T-helper 2 cell treated with Interferon-gamma antibody and Interleukin-4, amounts not matched to agents 5 μg/mL and 100 μg/mL, for 36 hours (primary cell): ENCODE data around the gene PHACTR2.
A peak's percentile ranks its signal among the peaks of the same experiment; 100 is the strongest.
"Not testable (repeated sequence)": the region's sequence is repeated elsewhere in the genome, so short reads cannot be mapped to it uniquely, and the experiment has no call there.

Experiments
- DNase-seq: peaks from one replicate; pipeline ENCODE4 v3.0.0; 2021; ENCODE audit warnings: low spot score
- H3K27ac Mint-ChIP-seq: one replicate; pipeline ENCODE4 v1.8.0; 2021; ENCODE audit warnings: mild to moderate bottlenecking, mixed read lengths
- H3K27me3 Mint-ChIP-seq: one replicate; pipeline ENCODE4 v1.8.0; 2021; ENCODE audit warnings: low read depth, mixed read lengths
- H3K36me3 Mint-ChIP-seq: one replicate; pipeline ENCODE4 v1.8.0; 2021; ENCODE audit warnings: low read depth, mixed read lengths
- H3K4me1 Mint-ChIP-seq: one replicate; pipeline ENCODE4 v1.8.0; 2021; ENCODE audit warnings: low read depth, mixed read lengths
- H3K4me3 Mint-ChIP-seq: one replicate; pipeline ENCODE4 v1.8.0; 2022; ENCODE audit warnings: mild to moderate bottlenecking, moderate library complexity, mixed read lengths
- H3K9me3 Mint-ChIP-seq: one replicate; pipeline ENCODE4 v1.8.0; 2021; ENCODE audit warnings: mixed read lengths

Gene PHACTR2

GRCh38 chr6:143821359-143821758 lies 143.6 kb downstream of the PHACTR2 start:
- Mint-ChIP-seq H3K27ac (no peak overlapping the region), H3K4me3 (no peak overlapping the region), H3K36me3 (peaks cover 2% of the 10 kb centered on the region), H3K9me3 (no peaks in the 10 kb centered on the region), H3K27me3 (no peaks in the 10 kb centered on the region), H3K4me1 (no peaks in the 10 kb centered on the region)
- DNase-seq: no peak

- DNase-seq: no peak
- H3K4me1 Mint-ChIP-seq: no peaks in the 10 kb centered on the region
- no peak overlapping the region for H3K4me3 Mint-ChIP-seq
- no peak overlapping the region for H3K27ac Mint-ChIP-seq
- H3K36me3 Mint-ChIP-seq: peaks cover 2% of the 10 kb centered on the region
- H3K27me3 Mint-ChIP-seq: no peaks in the 10 kb centered on the region
- no peaks in the 10 kb centered on the region for H3K9me3 Mint-ChIP-seq
Observed at GRCh38 chr6:143822584-143823024, 144.8 kb downstream of the PHACTR2 start.

- no peaks in the 10 kb centered on the region for H3K4me1 Mint-ChIP-seq
- no peak overlapping the region for H3K4me3 Mint-ChIP-seq
- no peaks in the 10 kb centered on the region for H3K9me3 Mint-ChIP-seq
- no peak for DNase-seq
- peaks cover 2% of the 10 kb centered on the region for H3K36me3 Mint-ChIP-seq
- no peak overlapping the region for H3K27ac Mint-ChIP-seq
- no peaks in the 10 kb centered on the region for H3K27me3 Mint-ChIP-seq
Observed at GRCh38 chr6:143823548-143823947, 145.8 kb downstream of the PHACTR2 start.

GRCh38 chr6:143828572-143828971 lies 150.8 kb downstream of the PHACTR2 start:
- Mint-ChIP-seq H3K27ac (no peak overlapping the region), H3K4me1 (no peaks in the 10 kb centered on the region), H3K9me3 (no peaks in the 10 kb centered on the region), H3K36me3 (peaks cover 2% of the 10 kb centered on the region), H3K4me3 (no peak overlapping the region), H3K27me3 (no peaks in the 10 kb centered on the region)
- DNase-seq: no peak

- Mint-ChIP-seq H3K36me3 (no peaks in the 10 kb centered on the region), H3K27me3 (no peaks in the 10 kb centered on the region), H3K9me3 (no peaks in the 10 kb centered on the region), H3K27ac (no peak overlapping the region), H3K4me3 (no peak overlapping the region), H3K4me1 (no peaks in the 10 kb centered on the region)
- DNase-seq: no peak
Observed at GRCh38 chr6:143836150-143836549, 158.4 kb downstream of the PHACTR2 start.

- H3K36me3 Mint-ChIP-seq: no peaks in the 10 kb centered on the region
- no peaks in the 10 kb centered on the region for H3K27me3 Mint-ChIP-seq
- H3K9me3 Mint-ChIP-seq: no peaks in the 10 kb centered on the region
- H3K4me1 Mint-ChIP-seq: peaks cover 4% of the 10 kb centered on the region
- no peak overlapping the region for H3K27ac Mint-ChIP-seq
- no peak overlapping the region for H3K4me3 Mint-ChIP-seq
- no peak for DNase-seq
Observed at GRCh38 chr6:143838395-143838794, 160.6 kb downstream of the PHACTR2 start.

GRCh38 chr6:143839196-143839595 lies 161.4 kb downstream of the PHACTR2 start:
- H3K4me3 Mint-ChIP-seq: no peak overlapping the region
- no peak overlapping the region for H3K27ac Mint-ChIP-seq
- H3K27me3 Mint-ChIP-seq: no peaks in the 10 kb centered on the region
- DNase-seq: no peak
- peaks cover 9% of the 10 kb centered on the region for H3K4me1 Mint-ChIP-seq
- H3K36me3 Mint-ChIP-seq: peaks cover 6% of the 10 kb centered on the region
- no peaks in the 10 kb centered on the region for H3K9me3 Mint-ChIP-seq

GRCh38 chr6:143840595-143841265 lies 163.0 kb downstream of the PHACTR2 start:
- H3K36me3 Mint-ChIP-seq: peaks cover 14% of the 10 kb centered on the region
- no peak overlapping the region for H3K4me3 Mint-ChIP-seq

GRCh38 chr6:143842461-143842901 lies 164.7 kb downstream of the PHACTR2 start:
- Mint-ChIP-seq H3K4me3 (peak overlapping the region; percentile 92), H3K27me3 (no peaks in the 10 kb centered on the region), H3K27ac (peak overlapping the region; percentile 96), H3K4me1 (peaks cover 17% of the 10 kb centered on the region), H3K9me3 (no peaks in the 10 kb centered on the region), H3K36me3 (peaks cover 28% of the 10 kb centered on the region)
- DNase-seq: no peak

More at GRCh38 chr6:143840595-143841265, 163.0 kb downstream of the PHACTR2 start:
- H3K27me3 Mint-ChIP-seq: no peaks in the 10 kb centered on the region
- H3K4me1 Mint-ChIP-seq: peaks cover 13% of the 10 kb centered on the region
- no peak for DNase-seq
- H3K9me3 Mint-ChIP-seq: no peaks in the 10 kb centered on the region
- no peak overlapping the region for H3K27ac Mint-ChIP-seq

- no peaks in the 10 kb centered on the region for H3K9me3 Mint-ChIP-seq
- H3K27ac Mint-ChIP-seq: peak within 1 kb of the TSS; percentile 96
- H3K4me1 Mint-ChIP-seq: peaks cover 17% of the 10 kb centered on the region
- peaks cover 32% of the 10 kb centered on the region for H3K36me3 Mint-ChIP-seq
- no peaks in the 10 kb centered on the region for H3K27me3 Mint-ChIP-seq
- peak; percentile 91 for DNase-seq
- H3K4me3 Mint-ChIP-seq: peak within 1 kb of the TSS; percentile 92
Observed at GRCh38 chr6:143842902-143843676, 165.3 kb downstream of the PHACTR2 start, which contains the start of gene LTV1. TSS of gene LTV1 (plus strand) at chr6:143843338. CDS start at chr6:143843478, 140 bp downstream.

GRCh38 chr6:143843677-143843999 lies 165.9 kb downstream of the PHACTR2 start:
- peaks cover 37% of the 10 kb centered on the region for H3K36me3 Mint-ChIP-seq
- no peaks in the 10 kb centered on the region for H3K27me3 Mint-ChIP-seq
- DNase-seq: no peak
- no peaks in the 10 kb centered on the region for H3K9me3 Mint-ChIP-seq
- H3K4me1 Mint-ChIP-seq: peaks cover 17% of the 10 kb centered on the region
- peak overlapping the region; percentile 92 for H3K4me3 Mint-ChIP-seq
- H3K27ac Mint-ChIP-seq: peak overlapping the region; percentile 96

GRCh38 chr6:143844006-143844405 lies 166.2 kb downstream of the PHACTR2 start:
- H3K27ac Mint-ChIP-seq: peak overlapping the region; percentile 96
- H3K36me3 Mint-ChIP-seq: peaks cover 40% of the 10 kb centered on the region
- peak; percentile 11 for DNase-seq
- H3K4me1 Mint-ChIP-seq: peaks cover 18% of the 10 kb centered on the region
- no peaks in the 10 kb centered on the region for H3K27me3 Mint-ChIP-seq
- peak overlapping the region; percentile 92 for H3K4me3 Mint-ChIP-seq
- no peaks in the 10 kb centered on the region for H3K9me3 Mint-ChIP-seq

GRCh38 chr6:143845033-143845432 lies 167.3 kb downstream of the PHACTR2 start:
- Mint-ChIP-seq H3K9me3 (no peaks in the 10 kb centered on the region), H3K36me3 (peaks cover 50% of the 10 kb centered on the region), H3K4me1 (peaks cover 20% of the 10 kb centered on the region), H3K27ac (no peak overlapping the region), H3K27me3 (no peaks in the 10 kb centered on the region), H3K4me3 (peak overlapping the region; percentile 6)
- DNase-seq: no peak

GRCh38 chr6:143851706-143852105 lies 173.9 kb downstream of the PHACTR2 start:
- not testable (repeated sequence) for DNase-seq, H3K4me1 Mint-ChIP-seq, H3K27ac Mint-ChIP-seq, H3K27me3 Mint-ChIP-seq, H3K4me3 Mint-ChIP-seq
- peaks cover 22% of the 10 kb centered on the region for H3K9me3 Mint-ChIP-seq
- peaks cover 93% of the 10 kb centered on the region for H3K36me3 Mint-ChIP-seq
